ENCODE data around the gene CEP55. TPM values are rescaled to one million over a fixed set of nuclear protein-coding genes. Genes with fewer than 3 reads are reported as not detected.

CEP55 gene
- total and polyA plus RNA-seq, 4 donors: under 0.01 to 4.1 (median 0.46) TPM

DNA sequence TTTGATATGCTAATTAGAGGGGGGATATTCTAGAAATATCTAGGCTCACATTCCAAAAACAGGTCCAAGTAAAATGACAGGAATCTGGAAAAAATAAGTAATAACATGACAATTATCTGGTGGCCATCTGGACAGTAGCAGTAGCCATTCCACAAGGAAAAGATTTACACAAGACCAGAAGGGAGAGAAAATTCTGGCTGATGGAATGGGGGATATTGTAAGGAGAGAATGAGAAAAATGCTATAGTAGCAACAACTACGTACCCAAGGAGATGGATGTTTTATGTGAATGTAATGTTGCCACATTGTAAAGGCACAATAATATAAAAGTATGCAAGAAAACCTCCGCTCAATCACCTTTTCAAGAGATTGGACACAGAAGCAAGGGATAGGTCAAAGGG, 19.7 kb upstream of the CEP55 start:
- Histone ChIP-seq H3K27me3 (ENCODE audit: control insufficient read depth in 4 of 4, insufficient read depth in 4 of 4, low read length in 3 of 4) (no peaks in the 10 kb centered on the region), H3K4me3 (ENCODE audit: low read depth in 1 of 3, low read length in 3 of 3) (no peak overlapping the region), H3K27ac (ENCODE audit: low read depth in 1 of 2, low read length in 2 of 2) (no peak overlapping the region), H3K4me1 (ENCODE audit: control insufficient read depth in 4 of 4, insufficient read depth in 4 of 4, low read length in 3 of 4) (peaks cover 0 to 6% (median 3%) of the 10 kb centered on the region in 4 donors), H3K36me3 (ENCODE audit: control insufficient read depth in 4 of 4, insufficient read depth in 3 of 4, low read depth in 1 of 4, low read length in 3 of 4) (no peaks in the 10 kb centered on the region), H3K9me3 (ENCODE audit: control insufficient read depth in 4 of 4, low read length in 3 of 4) (no peaks in the 10 kb centered on the region), H3K9ac (ENCODE audit: low read depth in 1 of 2, low read length in 2 of 2) (no peak overlapping the region)
- DNase-seq (ENCODE audit: low spot score): no peak
- 95% methylated on average over 2 of the region's 2 CpGs for WGBS
- TF ChIP-seq FOXA1 (IDR thresholded peaks at IDR 0.05) (no peak), RXRA (IDR thresholded peaks at IDR 0.05) (no peak), RAD21 (IDR thresholded peaks at IDR 0.05) (no peak), SP1 (IDR thresholded peaks at IDR 0.05) (no peak), NR2F2 (IDR thresholded peaks at IDR 0.05) (no peak)
- TF ChIP-seq, protein P1, sequence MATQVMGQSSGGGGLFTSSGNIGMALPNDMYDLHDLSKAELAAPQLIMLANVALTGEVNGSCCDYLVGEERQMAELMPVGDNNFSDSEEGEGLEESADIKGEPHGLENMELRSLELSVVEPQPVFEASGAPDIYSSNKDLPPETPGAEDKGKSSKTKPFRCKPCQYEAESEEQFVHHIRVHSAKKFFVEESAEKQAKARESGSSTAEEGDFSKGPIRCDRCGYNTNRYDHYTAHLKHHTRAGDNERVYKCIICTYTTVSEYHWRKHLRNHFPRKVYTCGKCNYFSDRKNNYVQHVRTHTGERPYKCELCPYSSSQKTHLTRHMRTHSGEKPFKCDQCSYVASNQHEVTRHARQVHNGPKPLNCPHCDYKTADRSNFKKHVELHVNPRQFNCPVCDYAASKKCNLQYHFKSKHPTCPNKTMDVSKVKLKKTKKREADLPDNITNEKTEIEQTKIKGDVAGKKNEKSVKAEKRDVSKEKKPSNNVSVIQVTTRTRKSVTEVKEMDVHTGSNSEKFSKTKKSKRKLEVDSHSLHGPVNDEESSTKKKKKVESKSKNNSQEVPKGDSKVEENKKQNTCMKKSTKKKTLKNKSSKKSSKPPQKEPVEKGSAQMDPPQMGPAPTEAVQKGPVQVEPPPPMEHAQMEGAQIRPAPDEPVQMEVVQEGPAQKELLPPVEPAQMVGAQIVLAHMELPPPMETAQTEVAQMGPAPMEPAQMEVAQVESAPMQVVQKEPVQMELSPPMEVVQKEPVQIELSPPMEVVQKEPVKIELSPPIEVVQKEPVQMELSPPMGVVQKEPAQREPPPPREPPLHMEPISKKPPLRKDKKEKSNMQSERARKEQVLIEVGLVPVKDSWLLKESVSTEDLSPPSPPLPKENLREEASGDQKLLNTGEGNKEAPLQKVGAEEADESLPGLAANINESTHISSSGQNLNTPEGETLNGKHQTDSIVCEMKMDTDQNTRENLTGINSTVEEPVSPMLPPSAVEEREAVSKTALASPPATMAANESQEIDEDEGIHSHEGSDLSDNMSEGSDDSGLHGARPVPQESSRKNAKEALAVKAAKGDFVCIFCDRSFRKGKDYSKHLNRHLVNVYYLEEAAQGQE (IDR thresholded peaks at IDR 0.05): no peak
- TF ChIP-seq, protein P2, sequence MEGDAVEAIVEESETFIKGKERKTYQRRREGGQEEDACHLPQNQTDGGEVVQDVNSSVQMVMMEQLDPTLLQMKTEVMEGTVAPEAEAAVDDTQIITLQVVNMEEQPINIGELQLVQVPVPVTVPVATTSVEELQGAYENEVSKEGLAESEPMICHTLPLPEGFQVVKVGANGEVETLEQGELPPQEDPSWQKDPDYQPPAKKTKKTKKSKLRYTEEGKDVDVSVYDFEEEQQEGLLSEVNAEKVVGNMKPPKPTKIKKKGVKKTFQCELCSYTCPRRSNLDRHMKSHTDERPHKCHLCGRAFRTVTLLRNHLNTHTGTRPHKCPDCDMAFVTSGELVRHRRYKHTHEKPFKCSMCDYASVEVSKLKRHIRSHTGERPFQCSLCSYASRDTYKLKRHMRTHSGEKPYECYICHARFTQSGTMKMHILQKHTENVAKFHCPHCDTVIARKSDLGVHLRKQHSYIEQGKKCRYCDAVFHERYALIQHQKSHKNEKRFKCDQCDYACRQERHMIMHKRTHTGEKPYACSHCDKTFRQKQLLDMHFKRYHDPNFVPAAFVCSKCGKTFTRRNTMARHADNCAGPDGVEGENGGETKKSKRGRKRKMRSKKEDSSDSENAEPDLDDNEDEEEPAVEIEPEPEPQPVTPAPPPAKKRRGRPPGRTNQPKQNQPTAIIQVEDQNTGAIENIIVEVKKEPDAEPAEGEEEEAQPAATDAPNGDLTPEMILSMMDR (IDR thresholded peaks at IDR 0.05; ENCODE audit: low read depth, low read length, missing input control): no peak
- TF ChIP-seq, protein P3, sequence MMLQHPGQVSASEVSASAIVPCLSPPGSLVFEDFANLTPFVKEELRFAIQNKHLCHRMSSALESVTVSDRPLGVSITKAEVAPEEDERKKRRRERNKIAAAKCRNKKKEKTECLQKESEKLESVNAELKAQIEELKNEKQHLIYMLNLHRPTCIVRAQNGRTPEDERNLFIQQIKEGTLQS (IDR thresholded peaks at IDR 0.05): no peak
- TF ChIP-seq, protein P4, sequence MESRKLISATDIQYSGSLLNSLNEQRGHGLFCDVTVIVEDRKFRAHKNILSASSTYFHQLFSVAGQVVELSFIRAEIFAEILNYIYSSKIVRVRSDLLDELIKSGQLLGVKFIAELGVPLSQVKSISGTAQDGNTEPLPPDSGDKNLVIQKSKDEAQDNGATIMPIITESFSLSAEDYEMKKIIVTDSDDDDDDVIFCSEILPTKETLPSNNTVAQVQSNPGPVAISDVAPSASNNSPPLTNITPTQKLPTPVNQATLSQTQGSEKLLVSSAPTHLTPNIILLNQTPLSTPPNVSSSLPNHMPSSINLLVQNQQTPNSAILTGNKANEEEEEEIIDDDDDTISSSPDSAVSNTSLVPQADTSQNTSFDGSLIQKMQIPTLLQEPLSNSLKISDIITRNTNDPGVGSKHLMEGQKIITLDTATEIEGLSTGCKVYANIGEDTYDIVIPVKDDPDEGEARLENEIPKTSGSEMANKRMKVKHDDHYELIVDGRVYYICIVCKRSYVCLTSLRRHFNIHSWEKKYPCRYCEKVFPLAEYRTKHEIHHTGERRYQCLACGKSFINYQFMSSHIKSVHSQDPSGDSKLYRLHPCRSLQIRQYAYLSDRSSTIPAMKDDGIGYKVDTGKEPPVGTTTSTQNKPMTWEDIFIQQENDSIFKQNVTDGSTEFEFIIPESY (IDR thresholded peaks at IDR 0.05): no peak

GRCh38 chr10:93478873-93479272, 17.5 kb upstream of the CEP55 start:
- Histone ChIP-seq H3K4me1 (ENCODE audit: control insufficient read depth in 4 of 4, insufficient read depth in 4 of 4, low read length in 3 of 4) (peaks cover 0 to 10% (median 6%) of the 10 kb centered on the region in 4 donors), H3K9ac (ENCODE audit: low read depth in 1 of 2, low read length in 2 of 2) (no peak overlapping the region), H3K27me3 (ENCODE audit: control insufficient read depth in 4 of 4, insufficient read depth in 4 of 4, low read length in 3 of 4) (no peaks in the 10 kb centered on the region), H3K27ac (ENCODE audit: low read depth in 1 of 2, low read length in 2 of 2) (no peak overlapping the region), H3K9me3 (ENCODE audit: control insufficient read depth in 4 of 4, low read length in 3 of 4) (no peaks in the 10 kb centered on the region), H3K4me3 (ENCODE audit: low read depth in 1 of 3, low read length in 3 of 3) (no peak overlapping the region), H3K36me3 (ENCODE audit: control insufficient read depth in 4 of 4, insufficient read depth in 3 of 4, low read depth in 1 of 4, low read length in 3 of 4) (no peaks in the 10 kb centered on the region)
- no peak for DNase-seq (ENCODE audit: low spot score)
- WGBS: 85% methylated on average over 6 of the region's 6 CpGs
- TF ChIP-seq, protein P3 (IDR thresholded peaks at IDR 0.05): no peak
- no peak for TF ChIP-seq RAD21 (IDR thresholded peaks at IDR 0.05)
- TF ChIP-seq, protein P4 (IDR thresholded peaks at IDR 0.05): no peak
